Measurements from ENCODE around the gene ARMCX5.
A peak's percentile ranks its signal among the peaks of the same experiment; 100 is the strongest.

The ARMCX5 gene

GRCh38 chrX:102599084-102599950, at the start of gene ARMCX5:
Gene ARMCX5, plus strand, starts transcription at chrX:102599515. Its CDS starts 2,627 bp downstream, at chrX:102602142.
- DNase-seq: peak; percentile 90

DNA sequence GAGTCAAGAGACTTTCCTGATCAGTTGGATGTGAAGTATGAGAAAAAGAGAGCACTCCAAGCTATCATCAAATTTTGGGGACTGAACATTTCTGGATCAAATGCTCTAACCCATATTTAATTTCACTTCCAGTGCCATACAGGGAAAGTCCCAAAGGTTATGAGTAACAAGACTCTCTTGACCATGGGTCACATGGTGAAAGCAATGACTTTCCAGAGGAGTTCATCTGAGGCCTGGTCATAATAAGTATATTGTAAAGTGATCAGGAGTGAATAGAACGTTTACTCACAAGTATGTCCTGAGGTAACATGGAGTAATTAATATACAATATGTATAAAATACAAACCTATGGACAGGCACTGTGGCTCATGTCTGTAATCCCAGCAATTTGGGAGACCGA, 40.7 kb upstream of the ARMCX5 start:
- DNase-seq: no peak

GRCh38 chrX:102560423-102561068, 38.8 kb upstream of the ARMCX5 start:
- peak; percentile 19 for DNase-seq

- DNase-seq: no peak
Measured at GRCh38 chrX:102580891-102581290, 18.4 kb upstream of the ARMCX5 start.

- DNase-seq: no peak
Measured at GRCh38 chrX:102593367-102593766, 5.9 kb upstream of the ARMCX5 start.

GRCh38 chrX:102599951-102600579, 750 bp downstream of the ARMCX5 start:
- DNase-seq: peak; percentile 35

GRCh38 chrX:102604327-102604726, 5.0 kb downstream of the ARMCX5 start:
- no peak for DNase-seq

- no peak for DNase-seq
Measured at GRCh38 chrX:102606115-102606514, 6.8 kb downstream of the ARMCX5 start.

- DNase-seq: no peak
Measured at GRCh38 chrX:102610905-102611304, 11.6 kb downstream of the ARMCX5 start.

GRCh38 chrX:102624105-102624504, 24.8 kb downstream of the ARMCX5 start:
- DNase-seq: no peak

DNA sequence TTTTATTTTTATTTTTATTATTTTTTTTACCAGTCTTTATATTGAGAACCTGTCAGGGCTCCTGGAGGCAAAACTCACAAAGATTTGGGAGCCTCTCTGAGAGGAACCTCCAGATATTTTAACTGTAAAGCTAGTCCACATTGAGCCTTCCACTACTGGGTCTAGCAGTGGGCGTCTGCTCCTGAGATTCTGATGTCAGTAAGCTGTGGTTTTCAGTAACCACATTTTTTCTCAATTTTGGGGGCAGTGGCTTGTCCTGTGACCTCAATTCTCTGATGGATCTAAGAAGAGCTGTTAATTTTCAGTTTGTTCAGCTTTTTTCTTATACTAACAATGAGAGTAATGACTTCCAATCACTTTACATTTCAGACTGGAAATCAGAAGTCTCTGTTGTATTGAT, 28.3 kb downstream of the ARMCX5 start:
- no peak for DNase-seq

GRCh38 chrX:102637561-102637960, 38.2 kb downstream of the ARMCX5 start:
- DNase-seq: no peak

DNA sequence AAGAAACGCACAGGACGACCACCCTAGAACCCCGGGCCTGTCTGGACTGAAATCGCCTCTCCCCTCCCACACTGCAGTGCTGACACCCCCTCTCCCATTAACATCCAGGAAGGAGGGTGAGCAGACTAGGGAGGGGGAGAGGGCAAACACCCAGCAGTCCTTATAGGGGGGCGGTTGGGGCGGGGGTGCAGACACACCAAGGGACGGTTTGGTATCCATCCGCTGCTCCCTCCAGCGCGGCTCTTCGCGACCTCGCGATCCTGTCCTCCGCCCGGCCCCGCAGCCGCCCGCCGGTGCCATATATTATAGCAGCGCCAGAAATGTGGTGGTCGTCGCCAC, 51.6 kb downstream of the ARMCX5 start:
- no peak for DNase-seq

- peak; percentile 82 for DNase-seq
Measured at GRCh38 chrX:102651242-102652011, 52.1 kb downstream of the ARMCX5 start, which contains the start of gene GPRASP1. Gene GPRASP1, plus strand, starts transcription at chrX:102651483. Its CDS starts 2,431 bp downstream, at chrX:102653914.

- peak; percentile 57 for DNase-seq
Measured at GRCh38 chrX:102652031-102652688, 52.8 kb downstream of the ARMCX5 start.
